H1 (cell line): ENCODE data around the gene SP9. TPM values are rescaled to one million over a fixed set of nuclear protein-coding genes. Genes with fewer than 3 reads are reported as not detected.

Experiments used
- ATF2 ChIP-seq: IDR thresholded peaks from 2 replicates; pipeline ENCODE4 v1.6.1; 2012; ENCODE audit warnings: low read length, inconsistent platforms
- ATF3 ChIP-seq: IDR thresholded peaks from 2 replicates; pipeline ENCODE4 v1.6.1; 2011; ENCODE audit warnings: low read depth, mild to moderate bottlenecking, low read length; ENCODE audit not compliant: insufficient read depth
- BRCA1 ChIP-seq: IDR thresholded peaks from 2 replicates; pipeline ENCODE4 v1.6.1; 2012; ENCODE audit warnings: low read depth, low read length, improper control_type of control experiment
- CBX5 ChIP-seq: fragments of 300-800, 300-1000 bp; sonication (generic); IDR thresholded peaks from 2 replicates; pipeline ENCODE4 v1.7.1; 2016; ENCODE audit warnings: antibody characterized with exemption, low read length, low read depth
- CBX8 ChIP-seq: fragments of 300-800, 300-1000 bp; sonication (generic); IDR thresholded peaks from 2 replicates; pipeline ENCODE4 v1.7.1; 2016; ENCODE audit warnings: low read depth, low read length, borderline replicate concordance
- CHD1 ChIP-seq: IDR thresholded peaks from 2 replicates; pipeline ENCODE4 v1.6.1; 2012; ENCODE audit warnings: low read depth, low read length, improper control_type of control experiment
- E2F6 ChIP-seq: IDR thresholded peaks from 2 replicates; pipeline ENCODE4 v1.6.1; 2012; ENCODE audit warnings: inconsistent platforms
- HDAC2 ChIP-seq, 2 experiments: fragments of 300-600 bp in 1 of 2; sonication (generic) in 1 of 2; IDR thresholded peaks; 2 replicates each; pipeline ENCODE4 v1.6.1; 2011 to 2012; ENCODE audit warnings: low read depth in 2 of 2, low read length in 2 of 2, mild to moderate bottlenecking in 2 of 2, moderate library complexity in 2 of 2, borderline replicate concordance in 1 of 2, inconsistent platforms in 1 of 2
- HDAC6 ChIP-seq: IDR thresholded peaks from one replicate; pipeline ENCODE4 v1.7.1; 2012; ENCODE audit warnings: low read depth, mild to moderate bottlenecking, inconsistent platforms, low read length, moderate library complexity
- KDM4A ChIP-seq: IDR thresholded peaks from one replicate; pipeline ENCODE4 v1.7.1; 2012; ENCODE audit warnings: low read depth, mild to moderate bottlenecking, moderate library complexity, low read length, inconsistent platforms; ENCODE audit not compliant: severe bottlenecking
- NRF1 ChIP-seq: IDR thresholded peaks from 2 replicates; pipeline ENCODE4 v1.6.1; 2011; ENCODE audit warnings: mild to moderate bottlenecking, low read depth, low read length, improper control_type of control experiment
- POLR2A ChIP-seq, 2 experiments: IDR thresholded peaks; 1 replicate in 1 of 2; 2 replicates in 1 of 2; pipeline ENCODE4 v1.6.1; 2011; ENCODE audit warnings: low read depth in 2 of 2, low read length in 2 of 2, mild to moderate bottlenecking in 2 of 2; ENCODE audit errors: control extremely low read depth in 1 of 2
- SUZ12 ChIP-seq: fragments of 200-600 bp; sonication (generic); IDR thresholded peaks from 2 replicates; pipeline ENCODE4 v1.6.1; 2012; ENCODE audit warnings: mild to moderate bottlenecking, inconsistent platforms, low read length, moderate library complexity, mixed read lengths
- USF2 ChIP-seq: IDR thresholded peaks from 2 replicates; pipeline ENCODE4 v1.6.1; 2011; ENCODE audit warnings: low read length, improper control_type of control experiment
- ZNF274 ChIP-seq: IDR thresholded peaks from 2 replicates; pipeline ENCODE4 v1.7.0; 2012; ENCODE audit warnings: low read length, borderline replicate concordance; ENCODE audit errors: extremely low read depth
- polyA plus RNA-seq, 7 experiments: library from polyadenylated mRNA; depleted of rRNA in 3 of 7; stranded (reverse) in 5 of 7; unstranded in 2 of 7; fragments of >200 nt in 5 of 7; fragments of 200-250 nt in 2 of 7; gene quantifications; 1 replicate in 5 of 7; 2 replicates in 1 of 7; 4 replicates in 1 of 7; pipeline versions ENCODE4 v1.2.1 to v1.2.3, GENCODE V29; 2011 to 2013; ENCODE audit warnings: missing spikeins in 2 of 7, mixed read lengths in 2 of 7
- total RNA-seq: library from RNA; stranded (reverse); fragmentation: NEBNext Ultra II Directional; extraction: Animal tissue kit (Norgen Biotek cat#: 25700); gene quantifications from 2 replicates; pipeline ENCODE4 v1.2.1, GENCODE V29; 2021

SP9 gene
- total and polyA plus RNA-seq, 2 of the 8 experiments (the other 6 are each of a cell fraction or from before 2014, with no cell fraction given), result 0.03 to 0.11 TPM

GRCh38 chr2:174341293-174341994, 6.7 kb downstream of the SP9 start (continued):
- TF ChIP-seq NRF1, result no peak
- TF ChIP-seq CBX5, result no peak
- no peak for TF ChIP-seq USF2
- TF ChIP-seq CBX8, result no peak
- TF ChIP-seq E2F6, result peak; percentile 72
- TF ChIP-seq ZNF274, result no peak
- no peak for TF ChIP-seq CHD1
- no peak for TF ChIP-seq HDAC6
- TF ChIP-seq HDAC2 (IDR thresholded peaks at IDR 0.05; ENCODE audit: borderline replicate concordance in 1 of 2, low read depth in 2 of 2, low read length in 2 of 2), result peak in 1 of 2 experiments; percentile 43; a peak in 2 of 4 replicates
- no peak for TF ChIP-seq BRCA1
- no peak for TF ChIP-seq ATF2
- TF ChIP-seq ATF3, result no peak
- no peak for TF ChIP-seq POLR2A (IDR thresholded peaks at IDR 0.05; ENCODE audit: control extremely low read depth in 1 of 2, low read depth in 2 of 2, low read length in 2 of 2)
- TF ChIP-seq SUZ12, result no peak
- TF ChIP-seq KDM4A, result no peak
